ENCODE results near the gene BDNF. TPM values are rescaled to one million over a fixed set of nuclear protein-coding genes. Genes with fewer than 3 reads are reported as not detected.

The BDNF gene
- total and polyA plus RNA-seq, 12 donors, result 0.16 to 19.1 (median 2.5) TPM

DNA sequence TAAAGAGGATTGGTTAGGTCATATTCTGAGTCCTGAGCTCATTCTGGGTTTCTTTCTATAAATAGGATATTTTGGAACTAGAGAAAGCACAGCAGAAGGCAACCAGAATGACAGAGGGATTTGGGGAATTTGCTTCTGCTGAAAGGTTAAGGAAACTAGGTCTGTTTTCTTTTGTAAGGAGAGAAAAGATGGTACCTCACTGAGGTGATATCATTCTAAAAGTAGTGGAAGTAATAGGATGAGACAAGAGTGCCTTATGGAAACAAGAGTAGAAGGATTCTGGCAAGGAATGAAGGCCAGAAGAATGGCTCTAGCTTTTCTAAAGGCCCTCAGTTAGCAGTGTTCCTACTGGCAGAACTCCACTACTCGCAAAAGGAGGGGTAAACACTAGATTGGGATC is 26.7 kb upstream of the BDNF start:
- DNase-seq (no peak), ATAC-seq (no peak)
- Histone ChIP-seq H3K27me3 (peaks cover 7 to 41% (median 36%) of the 10 kb centered on the region in 7 donors), H3K9me3 (no peaks in the 10 kb centered on the region), H3K4me3 (no peak overlapping the region), H3K4me1 (peaks cover 0 to 12% (median 10%) of the 10 kb centered on the region in 9 donors), H3K36me3 (no peaks in the 10 kb centered on the region), H3K27ac (no peak overlapping the region)
- intact Hi-C loops (cut with DNase I), result no loop called here
- 58 to 64% methylated on average over 1 of the region's 1 CpG for WGBS, 2 donors
- TF ChIP-seq CTCF (IDR thresholded peaks at IDR 0.05), result no peak

DNA sequence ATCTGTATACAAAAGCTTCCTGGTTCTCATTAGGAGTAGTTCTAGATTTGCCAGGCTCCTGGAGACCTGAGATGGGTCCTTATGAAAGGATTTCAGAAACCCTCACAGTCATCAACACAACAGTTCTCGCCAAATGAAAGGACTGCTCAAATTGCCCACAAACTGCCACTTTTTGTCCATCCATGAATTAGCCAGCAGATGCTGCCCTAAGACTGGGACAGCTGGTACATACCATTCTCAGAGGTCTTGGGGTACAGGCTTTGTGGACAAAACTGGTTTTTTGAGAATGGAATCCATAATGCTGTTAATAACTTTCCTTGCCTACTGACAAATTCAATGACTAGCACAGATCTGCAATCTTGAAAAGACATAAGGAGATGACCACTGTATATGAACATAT is 23.4 kb upstream of the BDNF start:
- intact Hi-C loops (cut with DNase I), result no loop called here
- Histone ChIP-seq H3K27me3 (peaks cover 10 to 71% (median 69%) of the 10 kb centered on the region in 7 donors), H3K27ac (no peak overlapping the region), H3K36me3 (no peaks in the 10 kb centered on the region), H3K4me3 (no peak overlapping the region), H3K9me3 (no peaks in the 10 kb centered on the region), H3K4me1 (peaks cover 0 to 28% (median 18%) of the 10 kb centered on the region in 9 donors)
- DNase-seq, result no peak
- no peak for ATAC-seq
- 77 to 87% methylated on average over 1 of the region's 1 CpG for WGBS, 2 donors
- no peak for TF ChIP-seq CTCF (IDR thresholded peaks at IDR 0.05)

DNA sequence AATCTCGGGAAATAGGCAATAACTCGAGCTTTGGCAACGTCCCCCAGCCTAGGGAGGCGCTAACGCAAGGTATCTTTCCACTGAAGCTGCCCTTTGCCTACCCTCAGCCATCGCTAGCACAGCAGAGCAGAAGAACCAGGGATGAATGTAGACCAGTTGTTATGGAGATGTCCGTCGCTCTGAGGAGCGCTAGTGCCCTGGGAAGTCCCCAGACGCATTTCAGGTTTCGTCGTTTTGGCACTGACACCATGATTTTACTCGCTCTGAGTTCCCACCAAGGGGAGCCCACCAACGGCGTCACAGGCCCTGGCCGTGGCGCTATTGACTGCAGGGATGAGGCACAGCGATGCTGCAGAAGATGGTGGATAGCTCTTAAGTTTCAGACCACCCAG is 22.7 kb upstream of the BDNF start:
- Histone ChIP-seq H3K27me3 (peaks cover 10 to 78% (median 74%) of the 10 kb centered on the region in 7 donors), H3K9me3 (no peaks in the 10 kb centered on the region), H3K36me3 (no peaks in the 10 kb centered on the region), H3K4me3 (peak overlapping the region in 8 of 10 donors; percentile 2 to 53 (median 44)), H3K4me1 (peaks cover 0 to 34% (median 18%) of the 10 kb centered on the region in 9 donors), H3K27ac (no peak overlapping the region)
- DNase-seq (no peak), ATAC-seq (no peak)
- intact Hi-C loops (cut with DNase I), result no loop called here
- no peak for TF ChIP-seq CTCF (IDR thresholded peaks at IDR 0.05)
- WGBS, 2 donors, result 2% methylated on average over 18 of the region's 18 CpGs

- TF ChIP-seq CTCF (IDR thresholded peaks at IDR 0.05), result no peak
- 1% methylated on average over 60 of the region's 60 CpGs for whole genome bisulfite sequencing, 2 donors
- H3K27me3 ChIP-seq, result peaks cover 10 to 84% (median 79%) of the 10 kb centered on the region in 7 donors
Observed at GRCh38 chr11:27722117-27722952, 22.1 kb upstream of the BDNF start.

More at GRCh38 chr11:27722117-27722952, 22.1 kb upstream of the BDNF start:
- Histone ChIP-seq H3K4me1 (peaks cover 0 to 35% (median 18%) of the 10 kb centered on the region in 9 donors), H3K27ac (no peak overlapping the region), H3K4me3 (peak overlapping the region; percentile 2 to 53 (median 42)), H3K9me3 (no peaks in the 10 kb centered on the region), H3K36me3 (no peaks in the 10 kb centered on the region)
- DNase-seq (no peak), ATAC-seq (peak in 1 of 8 donors; percentile 44)
- intact Hi-C loops (cut with DNase I), result no loop called here
